Transverse colon (tissue), 4 donors: ENCODE measurements around the gene PRKAR1B. TPM values are rescaled to one million over a fixed set of nuclear protein-coding genes. Genes with fewer than 3 reads are reported as not detected.

Source experiments
- DNase-seq: peaks from one replicate; pipeline ENCODE4 v3.0.0-alpha.2; 2019
- H3K27ac ChIP-seq, 4 donors: fragments of 200-600 bp; sonication (generic); 2 replicates each; pipeline ENCODE4 v1.5.1; 2016 to 2018; ENCODE audit warnings: inconsistent platforms in 4 of 4
- H3K27me3 ChIP-seq: fragments of 200-600 bp; sonication (generic); 2 replicates; pipeline ENCODE4 v1.5.1; 2017; ENCODE audit warnings: inconsistent platforms
- H3K36me3 ChIP-seq, 4 donors: fragments of 200-600 bp; sonication (generic); 2 replicates each; pipeline ENCODE4 v1.5.1; 2017 to 2019; ENCODE audit warnings: inconsistent platforms in 4 of 4
- H3K4me1 ChIP-seq, 4 donors: fragments of 200-600 bp; sonication (generic); 2 replicates each; pipeline ENCODE4 v1.5.1; 2017 to 2020; ENCODE audit warnings: inconsistent platforms in 4 of 4
- H3K4me3 ChIP-seq, 4 donors: fragments of 200-600 bp; sonication (generic); 1 replicate in 1 of 4; 2 replicates in 3 of 4; pipeline versions ENCODE4 v1.5.1 to v1.6.1; 2017 to 2019; ENCODE audit warnings: inconsistent platforms in 4 of 4
- H3K9me3 ChIP-seq, 2 donors: fragments of 200-600 bp; sonication (generic); 2 replicates each; pipeline ENCODE4 v1.5.1; 2017 to 2019; ENCODE audit warnings: inconsistent platforms in 2 of 2
- CTCF ChIP-seq, 5 experiments: fragments of 200-600 bp in 3 of 5; fragments of 450-650 bp in 2 of 5; sonication (generic) in 3 of 5; IDR thresholded peaks; 1 replicate in 2 of 5; 2 replicates in 3 of 5; pipeline ENCODE4 v1.5.1; 2016 to 2017; ENCODE audit warnings: antibody characterized with exemption in 5 of 5, inconsistent platforms in 3 of 5, mild to moderate bottlenecking in 2 of 5, moderate library complexity in 1 of 5
- EP300 ChIP-seq: sonication (generic); formaldehyde crosslinking; IDR thresholded peaks from one replicate; pipeline ENCODE4 v1.6.1; 2017; ENCODE audit warnings: antibody characterized with exemption, low read depth
- POLR2A ChIP-seq: fragments of 450-650 bp; IDR thresholded peaks from one replicate; pipeline ENCODE4 v1.6.1; 2016; ENCODE audit warnings: antibody characterized with exemption, mild to moderate bottlenecking, moderate library complexity
- POLR2AphosphoS5 ChIP-seq, 3 donors: sonication (generic); formaldehyde crosslinking; IDR thresholded peaks; one replicate each; pipeline ENCODE4 v1.6.1; 2016; ENCODE audit warnings: antibody characterized with exemption in 3 of 3
- WGBS, 2 donors: methylation state at CpG; one replicate each; pipeline ENCODE4 v1.1.5; 2018; ENCODE audit warnings: low coverage in 1 of 2; 5-methylcytosine and 5-hydroxymethylcytosine counted together
- in situ Hi-C, 4 donors: fragments of 200-750 bp; cut with MboI; loops; one replicate each; pipeline versions ENCODE4 v1.15.0 to v1.15.1; 2017; ENCODE audit warnings: low sequenced_read_pairs in 3 of 4, low pct_ligation_motif_present in 1 of 4, low pct_unique_long_range_greater_than_20kb in 1 of 4
- intact Hi-C: fragments of 100-400 bp; cut with DNase I; formaldehyde crosslinking; loops from one replicate; pipeline ENCODE4 v1.15.1; 2023; ENCODE audit warnings: low total_unique reads
- total RNA-seq, 4 donors: library from RNA; depleted of rRNA; stranded (reverse); fragments of >200 nt; gene quantifications; one replicate each; pipeline ENCODE4 v1.1.0, GENCODE V29; 2016

PRKAR1B gene
- total RNA-seq, 4 donors from 2014 or later: 15.7 to 53.9 (median 16.9) TPM

- no peaks in the 10 kb centered on the region for H3K36me3 ChIP-seq
- intact Hi-C loops (no loop called here), in situ Hi-C loops (no loop called here)
- TF ChIP-seq EP300: no peak
- TF ChIP-seq POLR2AphosphoS5 (IDR thresholded peaks at IDR 0.05): no peak
- TF ChIP-seq POLR2A: no peak
- TF ChIP-seq CTCF (IDR thresholded peaks at IDR 0.05): no peak
- no peaks in the 10 kb centered on the region for H3K9me3 ChIP-seq
- DNase-seq: no peak
- no peaks in the 10 kb centered on the region for H3K27me3 ChIP-seq
- no peak overlapping the region for H3K27ac ChIP-seq
- H3K4me1 ChIP-seq: peaks cover 0 to 3% (median 0%) of the 10 kb centered on the region in 4 donors
- WGBS, 2 donors: 93% methylated on average over 21 of the region's 21 CpGs; no CpG with 5 or more reads in 1 of the 2 donors
- H3K4me3 ChIP-seq: no peak overlapping the region
Measured at GRCh38 chr7:559396-559705, 167.7 kb downstream of the PRKAR1B start.

- Histone ChIP-seq H3K36me3 (no peaks in the 10 kb centered on the region), H3K9me3 (no peaks in the 10 kb centered on the region), H3K4me3 (no peak overlapping the region), H3K27me3 (peaks cover 4% of the 10 kb centered on the region), H3K4me1 (peaks cover 0 to 3% (median 0%) of the 10 kb centered on the region in 4 donors), H3K27ac (no peak overlapping the region)
- intact Hi-C loops (no loop called here), in situ Hi-C loops (no loop called here)
- 89 to 91% methylated on average over 3 to 12 of the region's 12 CpGs for WGBS, 2 donors
- TF ChIP-seq CTCF (IDR thresholded peaks at IDR 0.05) (no peak), EP300 (no peak), POLR2A (no peak), POLR2AphosphoS5 (IDR thresholded peaks at IDR 0.05) (no peak)
- DNase-seq: no peak
Measured at GRCh38 chr7:557558-557881, 169.6 kb downstream of the PRKAR1B start.

- no peak for DNase-seq
- H3K9me3 ChIP-seq: no peaks in the 10 kb centered on the region
- WGBS, 2 donors: 87 to 92% methylated on average over 3 to 32 of the region's 32 CpGs
- in situ Hi-C loops: no loop called here
- H3K27ac ChIP-seq: no peak overlapping the region
- H3K4me3 ChIP-seq: no peak overlapping the region
- H3K36me3 ChIP-seq: no peaks in the 10 kb centered on the region
- H3K4me1 ChIP-seq: peaks cover 0 to 3% (median 0%) of the 10 kb centered on the region in 4 donors
- H3K27me3 ChIP-seq: peaks cover 4% of the 10 kb centered on the region
- TF ChIP-seq POLR2AphosphoS5 (IDR thresholded peaks at IDR 0.05): no peak
- TF ChIP-seq CTCF (IDR thresholded peaks at IDR 0.05): no peak
- no peak for TF ChIP-seq EP300
- no peak for TF ChIP-seq POLR2A
- intact Hi-C loops: no loop called here
Measured at GRCh38 chr7:556837-557557, 170.1 kb downstream of the PRKAR1B start.

GRCh38 chr7:556291-556826 is 170.7 kb downstream of the PRKAR1B start:
- in situ Hi-C loops: no loop called here
- TF ChIP-seq POLR2A (no peak), EP300 (no peak), POLR2AphosphoS5 (IDR thresholded peaks at IDR 0.05) (no peak), CTCF (IDR thresholded peaks at IDR 0.05) (no peak)
- no peak overlapping the region for H3K4me3 ChIP-seq
- H3K36me3 ChIP-seq: no peaks in the 10 kb centered on the region
- H3K4me1 ChIP-seq: no peaks in the 10 kb centered on the region
- peaks cover 4% of the 10 kb centered on the region for H3K27me3 ChIP-seq
- no peak overlapping the region for H3K27ac ChIP-seq
- DNase-seq: no peak
- 78% methylated on average over 30 of the region's 30 CpGs; no CpG with 5 or more reads in 1 of the 2 donors for WGBS, 2 donors
- intact Hi-C loops: no loop called here
- no peaks in the 10 kb centered on the region for H3K9me3 ChIP-seq
